HepG2 (cell line): ENCODE results near the gene CDH13. TPM values are rescaled to one million over a fixed set of nuclear protein-coding genes. Genes with fewer than 3 reads are reported as not detected.

ENCODE experiments used
- ATAC-seq: fragments of 200-7000 bp; cut with Tn5 transposase; 3 replicates; pipeline ENCODE4 v1.9.1; 2020; ENCODE audit warnings: mild to moderate bottlenecking, moderate library complexity
- BruUV-seq: library from RNA; stranded (reverse); fragments of 400-500 nt; replicated peaks from 2 replicates; lab custom pipeline; 2021; lab: Mats Ljungman, UMichigan
- CTCF ChIA-PET: fragments of 300-600 bp; formaldehyde crosslinking; extraction: SDS; loops from one replicate; lab custom pipeline; 2021; ENCODE audit warnings: low total read pairs, inconsistent platforms, low intra/inter-chr PET ratio; lab: Yijun Ruan, JAX
- POLR2A ChIA-PET: fragments of 350-600 bp; sonication (Branson Sonifier 250); formaldehyde crosslinking; loops from one replicate; lab custom pipeline; 2020; ENCODE audit warnings: antibody characterized with exemption, inconsistent platforms; lab: Yijun Ruan, JAX
- DNase-seq: peaks from one replicate; pipeline ENCODE4 v3.0.0-alpha.2; 2015; ENCODE audit warnings: low spot score
- FAIRE-seq: peaks from 3 replicates; lab custom pipeline; 2011; peaks lifted over from hg19 to GRCh38; lab: Jason Lieb, UNC
- H2AFZ ChIP-seq: one replicate; pipeline ENCODE4 v1.6.1; 2011; ENCODE audit warnings: low read length, inconsistent platforms
- H3K27ac ChIP-seq: fragments of 300-600 bp; 3 replicates; pipeline ENCODE4 v1.8.0; 2011; ENCODE audit warnings: mixed run types, mild to moderate bottlenecking, mixed read lengths, low read length, inconsistent platforms; ENCODE audit not compliant: insufficient read depth; ENCODE audit errors: extremely low read length
- H3K27me3 ChIP-seq, 2 experiments: fragments of 200-600 bp in 1 of 2; 2 replicates in 1 of 2; 3 replicates in 1 of 2; pipeline versions ENCODE4 v1.6.0 to v1.8.0; 2011; ENCODE audit warnings: low read length in 2 of 2, mild to moderate bottlenecking in 2 of 2, moderate library complexity in 2 of 2, inconsistent platforms in 1 of 2; ENCODE audit not compliant: insufficient read depth in 2 of 2, control insufficient read depth in 1 of 2
- H3K36me3 ChIP-seq, 2 experiments: fragments of 200-600 bp in 1 of 2; replicated peaks in 1 of 2; 2 replicates in 1 of 2; 3 replicates in 1 of 2; pipeline versions ENCODE4 v1.5.1 to v1.8.0; 2011; ENCODE audit warnings: low read length in 2 of 2, inconsistent platforms in 1 of 2; ENCODE audit not compliant: insufficient read depth in 2 of 2, control insufficient read depth in 1 of 2
- H3K4me1 ChIP-seq: 2 replicates; pipeline ENCODE4 v1.5.1; 2012; ENCODE audit warnings: low read length, inconsistent platforms; ENCODE audit not compliant: insufficient read depth
- H3K4me2 ChIP-seq: 2 replicates; pipeline ENCODE4 v1.6.0; 2011; ENCODE audit warnings: low read depth, low read length, inconsistent platforms
- H3K4me3 ChIP-seq, 3 experiments: fragments of 200-600 bp in 1 of 3; sonication (generic), shearing (Covaris generic) in 1 of 3; replicated peaks in 1 of 3; 2 replicates each; pipeline ENCODE4 v1.5.1; 2011 to 2016; ENCODE audit warnings: low read length in 3 of 3, inconsistent platforms in 2 of 3, low read depth in 2 of 3, mild to moderate bottlenecking in 2 of 3, control low read depth in 1 of 3, mixed read lengths in 1 of 3; ENCODE audit not compliant: insufficient read depth in 1 of 3
- H3K79me2 ChIP-seq: one replicate; pipeline ENCODE4 v1.6.1; 2011; ENCODE audit warnings: low read length, inconsistent platforms; ENCODE audit not compliant: insufficient read depth
- H3K9ac ChIP-seq: 2 replicates; pipeline ENCODE4 v1.6.0; 2011; ENCODE audit warnings: mild to moderate bottlenecking, low read depth, low read length, inconsistent platforms; ENCODE audit not compliant: insufficient read depth
- H3K9me3 ChIP-seq: 2 replicates; pipeline ENCODE4 v1.5.1; 2012; ENCODE audit warnings: mild to moderate bottlenecking, low read length
- H4K20me1 ChIP-seq: 2 replicates; pipeline ENCODE4 v1.6.0; 2011; ENCODE audit warnings: inconsistent platforms, mild to moderate bottlenecking, low read length, moderate library complexity; ENCODE audit not compliant: insufficient read depth
- ARNTL ChIP-seq: sonication (generic); formaldehyde crosslinking; IDR thresholded peaks from 2 replicates; pipeline ENCODE4 v1.4.0; 2020; ENCODE audit warnings: mild to moderate bottlenecking, missing genetic modification reagents
- CCAR2 ChIP-seq: fragments of 200-400 bp; formaldehyde crosslinking; optimal IDR thresholded peaks from 2 replicates; pipeline ENCODE3; 2018; ENCODE audit warnings: low read depth, mild to moderate bottlenecking, low read length, moderate library complexity
- CENPX ChIP-seq: sonication (generic); formaldehyde crosslinking; IDR thresholded peaks from 2 replicates; pipeline ENCODE4 v1.9.0; 2021; ENCODE audit warnings: mild to moderate bottlenecking, missing genetic modification reagents, moderate library complexity
- DPF2 ChIP-seq: sonication (generic); formaldehyde crosslinking; IDR thresholded peaks from 2 replicates; pipeline ENCODE4 v1.4.0; 2020; ENCODE audit warnings: mild to moderate bottlenecking, low read depth, missing genetic modification reagents, borderline replicate concordance
- KDM1A ChIP-seq: IDR thresholded peaks from 2 replicates; pipeline ENCODE4 v1.6.1; 2016; ENCODE audit warnings: missing compliant biosample characterization
- NONO ChIP-seq, 2 experiments: fragments of 450-650 bp in 1 of 2; sonication (generic) in 1 of 2; formaldehyde crosslinking in 1 of 2; IDR thresholded peaks in 1 of 2; conservative IDR thresholded peaks in 1 of 2; 2 replicates each; pipeline versions ENCODE4 v1.6.1 to v1.8.0; 2017 to 2022; ENCODE audit warnings: mild to moderate bottlenecking in 1 of 2, missing genetic modification reagents in 1 of 2, moderate library complexity in 1 of 2
- SAP130 ChIP-seq: IDR thresholded peaks from 2 replicates; pipeline ENCODE4 v1.6.1; 2016; ENCODE audit warnings: low read depth
- SIN3A ChIP-seq: IDR thresholded peaks from 2 replicates; pipeline ENCODE4 v1.6.1; 2011; ENCODE audit warnings: low read depth, mild to moderate bottlenecking, control low read depth, low read length, borderline replicate concordance
- SMARCC2 ChIP-seq: fragments of 450-650 bp; IDR thresholded peaks from 2 replicates; pipeline ENCODE4 v1.6.1; 2017; ENCODE audit warnings: antibody characterized with exemption, mild to moderate bottlenecking
- SP4 ChIP-seq: sonication (generic); formaldehyde crosslinking; IDR thresholded peaks from 2 replicates; pipeline ENCODE4 v1.8.1; 2023; ENCODE audit warnings: mild to moderate bottlenecking, missing genetic modification reagents
- ZFP90 ChIP-seq: sonication (generic); formaldehyde crosslinking; IDR thresholded peaks from 2 replicates; pipeline ENCODE4 v1.8.0; 2022; ENCODE audit warnings: missing genetic modification reagents, mild to moderate bottlenecking, inconsistent platforms, borderline replicate concordance
- ZNF678 ChIP-seq: sonication (generic); formaldehyde crosslinking; IDR thresholded peaks from 2 replicates; pipeline ENCODE4 v1.4.0; 2020; ENCODE audit warnings: mild to moderate bottlenecking, missing genetic modification reagents
- whole genome bisulfite sequencing: methylation state at CpG from one replicate; pipeline ENCODE4 v1.1.6; 2017; ENCODE audit warnings: low lambda C conversion rate; 5-methylcytosine and 5-hydroxymethylcytosine counted together
- in situ Hi-C: cut with HindIII; loops from 2 replicates; pipeline ENCODE4 v1.10.0; 2017; ENCODE audit warnings: low pct_unique_long_range_greater_than_20kb; ENCODE audit not compliant: extremely low pct_ligation_motif_present
- intact Hi-C: fragments of 100-400 bp; cut with micrococcal nuclease; formaldehyde crosslinking; loops from one replicate; pipeline ENCODE4 v1.10.0; 2022; ENCODE audit not compliant: unreplicated experiment
- polyA plus RNA-seq, 8 experiments: library from polyadenylated mRNA; depleted of rRNA in 3 of 8; stranded (reverse) in 7 of 8; unstranded in 1 of 8; fragments of >200 nt; fragmentation: Illumina TruSeq in 4 of 8; extraction: Trizol in 4 of 8; gene quantifications; 2 replicates each; pipeline versions ENCODE4 v1.2.1 to v1.2.3, GENCODE V29; 2011 to 2016; ENCODE audit warnings: low read depth in 4 of 8, missing spikeins in 1 of 8, mixed read lengths in 1 of 8; ENCODE audit not compliant: insufficient read depth in 1 of 8
- total RNA-seq, 5 experiments: library from RNA; depleted of rRNA; stranded (reverse); fragments of >200 nt; fragmentation: Illumina TruSeq; extraction: Trizol; gene quantifications; 2 replicates each; pipeline ENCODE4 v1.2.3, GENCODE V29; 2016; ENCODE audit warnings: low read depth in 1 of 5
- TF ChIP-seq, protein P1 (sequence below): IDR thresholded peaks from 2 replicates; pipeline ENCODE4 v1.6.1; 2018; ENCODE audit warnings: missing genetic modification reagents
- TF ChIP-seq, protein P2 (sequence below): IDR thresholded peaks from 2 replicates; pipeline ENCODE4 v1.6.1; 2012; ENCODE audit warnings: inconsistent platforms
- TF ChIP-seq, protein P3 (sequence below): sonication (generic); formaldehyde crosslinking; IDR thresholded peaks from one replicate; pipeline ENCODE4 v1.5.1; 2020; ENCODE audit warnings: mild to moderate bottlenecking, missing genetic modification reagents; ENCODE audit errors: not compliant biosample characterization
- TF ChIP-seq, protein P4 (sequence below): sonication (generic); formaldehyde crosslinking; IDR thresholded peaks from 2 replicates; pipeline ENCODE4 v1.4.0; 2020; ENCODE audit warnings: mild to moderate bottlenecking, missing genetic modification reagents

CDH13 gene
- total and polyA plus RNA-seq, 2 of the 13 experiments (the other 11 are each of a cell fraction or from before 2014, with no cell fraction given): not detected

DNA sequence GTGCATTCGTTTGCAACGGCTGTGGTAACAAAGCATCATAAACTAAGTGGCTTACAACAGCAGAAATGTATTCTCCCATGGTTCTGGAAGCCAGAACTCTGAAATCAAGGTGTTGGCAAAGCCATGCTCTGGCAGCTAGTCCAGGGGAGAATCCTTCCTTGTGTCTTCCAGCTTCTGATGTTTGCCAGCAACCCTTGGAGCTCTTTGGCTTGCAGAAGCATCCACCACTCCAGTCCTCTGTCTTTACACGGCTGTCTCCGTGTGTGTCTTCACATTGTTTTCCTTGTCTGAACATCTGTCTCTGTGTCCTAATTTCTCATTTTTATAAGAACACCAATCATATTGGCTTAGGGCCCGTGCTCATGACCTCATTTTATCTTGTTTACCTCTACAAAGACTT is 915.7 kb downstream of the CDH13 start:
- no peaks in the 10 kb centered on the region for H4K20me1 ChIP-seq
- ChIA-PET CTCF (no interaction called here), POLR2A (no interaction called here)
- DNase-seq (no peak), ATAC-seq (no peak), FAIRE-seq (no peak)
- no peaks in the 10 kb centered on the region for H3K9me3 ChIP-seq
- no peak overlapping the region for H3K27ac ChIP-seq
- H2AFZ ChIP-seq: no peak overlapping the region
- in situ Hi-C loops (no loop called here), intact Hi-C loops (no loop called here)
- no peaks in the 10 kb centered on the region for H3K4me1 ChIP-seq
- no peaks in the 10 kb centered on the region for H3K79me2 ChIP-seq
- no peaks in the 10 kb centered on the region for H3K27me3 ChIP-seq
- no peak overlapping the region for H3K4me3 ChIP-seq
- BruUV-seq: no TSS peak
- no peak overlapping the region for H3K9ac ChIP-seq
- no peak overlapping the region for H3K4me2 ChIP-seq
- H3K36me3 ChIP-seq: no peaks in the 10 kb centered on the region
- 20% methylated on average over 5 of the region's 5 CpGs for WGBS
- TF ChIP-seq CCAR2 (no peak), SP4 (CRISPR knock-in tag) (no peak), ZFP90 (CRISPR knock-in tag) (no peak), ARNTL (CRISPR knock-in tag) (no peak), SAP130 (no peak), CENPX (CRISPR knock-in tag) (no peak), NONO (IDR thresholded peaks at IDR 0.05) (no peak), NONO (CRISPR knock-in tag; conservative IDR thresholded peaks at IDR 0.05) (no peak), SIN3A (no peak), KDM1A (no peak), SMARCC2 (no peak), ZNF678 (CRISPR knock-in tag) (no peak), DPF2 (no peak)
- TF ChIP-seq, protein P1, sequence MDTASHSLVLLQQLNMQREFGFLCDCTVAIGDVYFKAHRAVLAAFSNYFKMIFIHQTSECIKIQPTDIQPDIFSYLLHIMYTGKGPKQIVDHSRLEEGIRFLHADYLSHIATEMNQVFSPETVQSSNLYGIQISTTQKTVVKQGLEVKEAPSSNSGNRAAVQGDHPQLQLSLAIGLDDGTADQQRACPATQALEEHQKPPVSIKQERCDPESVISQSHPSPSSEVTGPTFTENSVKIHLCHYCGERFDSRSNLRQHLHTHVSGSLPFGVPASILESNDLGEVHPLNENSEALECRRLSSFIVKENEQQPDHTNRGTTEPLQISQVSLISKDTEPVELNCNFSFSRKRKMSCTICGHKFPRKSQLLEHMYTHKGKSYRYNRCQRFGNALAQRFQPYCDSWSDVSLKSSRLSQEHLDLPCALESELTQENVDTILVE (CRISPR knock-in tag): no peak
- TF ChIP-seq, protein P2, sequence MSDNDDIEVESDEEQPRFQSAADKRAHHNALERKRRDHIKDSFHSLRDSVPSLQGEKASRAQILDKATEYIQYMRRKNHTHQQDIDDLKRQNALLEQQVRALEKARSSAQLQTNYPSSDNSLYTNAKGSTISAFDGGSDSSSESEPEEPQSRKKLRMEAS: no peak
- TF ChIP-seq, protein P3, sequence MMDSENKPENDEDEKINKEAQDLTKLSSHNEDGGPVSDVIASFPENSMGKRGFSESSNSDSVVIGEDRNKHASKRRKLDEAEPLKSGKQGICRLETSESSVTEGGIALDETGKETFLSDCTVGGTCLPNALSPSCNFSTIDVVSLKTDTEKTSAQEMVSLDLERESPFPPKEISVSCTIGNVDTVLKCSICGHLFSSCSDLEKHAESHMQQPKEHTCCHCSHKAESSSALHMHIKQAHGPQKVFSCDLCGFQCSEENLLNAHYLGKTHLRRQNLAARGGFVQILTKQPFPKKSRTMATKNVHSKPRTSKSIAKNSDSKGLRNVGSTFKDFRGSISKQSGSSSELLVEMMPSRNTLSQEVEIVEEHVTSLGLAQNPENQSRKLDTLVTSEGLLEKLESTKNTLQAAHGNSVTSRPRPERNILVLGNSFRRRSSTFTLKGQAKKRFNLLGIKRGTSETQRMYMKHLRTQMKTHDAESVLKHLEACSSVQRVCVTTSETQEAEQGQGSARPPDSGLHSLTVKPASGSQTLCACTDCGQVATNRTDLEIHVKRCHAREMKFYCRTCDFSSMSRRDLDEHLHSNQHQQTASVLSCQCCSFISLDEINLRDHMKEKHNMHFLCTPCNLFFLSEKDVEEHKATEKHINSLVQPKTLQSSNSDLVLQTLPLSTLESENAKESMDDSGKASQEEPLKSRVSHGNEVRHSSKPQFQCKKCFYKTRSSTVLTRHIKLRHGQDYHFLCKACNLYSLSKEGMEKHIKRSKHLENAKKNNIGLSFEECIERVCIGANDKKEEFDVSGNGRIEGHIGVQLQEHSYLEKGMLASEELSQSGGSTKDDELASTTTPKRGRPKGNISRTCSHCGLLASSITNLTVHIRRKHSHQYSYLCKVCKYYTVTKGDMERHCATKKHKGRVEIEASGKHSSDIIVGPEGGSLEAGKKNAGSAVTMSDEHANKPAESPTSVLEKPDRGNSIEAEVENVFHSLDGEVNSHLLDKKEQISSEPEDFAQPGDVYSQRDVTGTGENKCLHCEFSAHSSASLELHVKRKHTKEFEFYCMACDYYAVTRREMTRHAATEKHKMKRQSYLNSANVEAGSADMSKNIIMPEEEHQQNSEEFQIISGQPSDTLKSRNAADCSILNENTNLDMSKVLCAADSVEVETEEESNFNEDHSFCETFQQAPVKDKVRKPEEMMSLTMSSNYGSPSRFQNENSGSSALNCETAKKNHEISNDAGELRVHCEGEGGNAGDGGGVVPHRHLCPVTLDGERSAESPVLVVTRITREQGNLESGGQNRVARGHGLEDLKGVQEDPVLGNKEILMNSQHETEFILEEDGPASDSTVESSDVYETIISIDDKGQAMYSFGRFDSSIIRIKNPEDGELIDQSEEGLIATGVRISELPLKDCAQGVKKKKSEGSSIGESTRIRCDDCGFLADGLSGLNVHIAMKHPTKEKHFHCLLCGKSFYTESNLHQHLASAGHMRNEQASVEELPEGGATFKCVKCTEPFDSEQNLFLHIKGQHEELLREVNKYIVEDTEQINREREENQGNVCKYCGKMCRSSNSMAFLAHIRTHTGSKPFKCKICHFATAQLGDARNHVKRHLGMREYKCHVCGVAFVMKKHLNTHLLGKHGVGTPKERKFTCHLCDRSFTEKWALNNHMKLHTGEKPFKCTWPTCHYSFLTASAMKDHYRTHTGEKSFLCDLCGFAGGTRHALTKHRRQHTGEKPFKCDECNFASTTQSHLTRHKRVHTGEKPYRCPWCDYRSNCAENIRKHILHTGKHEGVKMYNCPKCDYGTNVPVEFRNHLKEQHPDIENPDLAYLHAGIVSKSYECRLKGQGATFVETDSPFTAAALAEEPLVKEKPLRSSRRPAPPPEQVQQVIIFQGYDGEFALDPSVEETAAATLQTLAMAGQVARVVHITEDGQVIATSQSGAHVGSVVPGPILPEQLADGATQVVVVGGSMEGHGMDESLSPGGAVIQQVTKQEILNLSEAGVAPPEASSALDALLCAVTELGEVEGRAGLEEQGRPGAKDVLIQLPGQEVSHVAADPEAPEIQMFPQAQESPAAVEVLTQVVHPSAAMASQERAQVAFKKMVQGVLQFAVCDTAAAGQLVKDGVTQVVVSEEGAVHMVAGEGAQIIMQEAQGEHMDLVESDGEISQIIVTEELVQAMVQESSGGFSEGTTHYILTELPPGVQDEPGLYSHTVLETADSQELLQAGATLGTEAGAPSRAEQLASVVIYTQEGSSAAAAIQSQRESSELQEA (CRISPR knock-in tag): no peak
- TF ChIP-seq, protein P4, sequence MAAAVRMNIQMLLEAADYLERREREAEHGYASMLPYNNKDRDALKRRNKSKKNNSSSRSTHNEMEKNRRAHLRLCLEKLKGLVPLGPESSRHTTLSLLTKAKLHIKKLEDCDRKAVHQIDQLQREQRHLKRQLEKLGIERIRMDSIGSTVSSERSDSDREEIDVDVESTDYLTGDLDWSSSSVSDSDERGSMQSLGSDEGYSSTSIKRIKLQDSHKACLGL (CRISPR knock-in tag): no peak
